NCI-H2029 treated with DMSO at 0.1 percent for 48 hours (cell line): ENCODE measurements around the gene SLC47A1.
"Not testable (repeated sequence)": the region's sequence is repeated elsewhere in the genome, so short reads cannot be mapped to it uniquely, and the experiment has no call there.

ENCODE experiments used
- DNase-seq: peaks from one replicate; lab custom pipeline; 2025; lab: John Stamatoyannopoulos, UW

The SLC47A1 gene, protein sequence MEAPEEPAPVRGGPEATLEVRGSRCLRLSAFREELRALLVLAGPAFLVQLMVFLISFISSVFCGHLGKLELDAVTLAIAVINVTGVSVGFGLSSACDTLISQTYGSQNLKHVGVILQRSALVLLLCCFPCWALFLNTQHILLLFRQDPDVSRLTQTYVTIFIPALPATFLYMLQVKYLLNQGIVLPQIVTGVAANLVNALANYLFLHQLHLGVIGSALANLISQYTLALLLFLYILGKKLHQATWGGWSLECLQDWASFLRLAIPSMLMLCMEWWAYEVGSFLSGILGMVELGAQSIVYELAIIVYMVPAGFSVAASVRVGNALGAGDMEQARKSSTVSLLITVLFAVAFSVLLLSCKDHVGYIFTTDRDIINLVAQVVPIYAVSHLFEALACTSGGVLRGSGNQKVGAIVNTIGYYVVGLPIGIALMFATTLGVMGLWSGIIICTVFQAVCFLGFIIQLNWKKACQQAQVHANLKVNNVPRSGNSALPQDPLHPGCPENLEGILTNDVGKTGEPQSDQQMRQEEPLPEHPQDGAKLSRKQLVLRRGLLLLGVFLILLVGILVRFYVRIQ

DNA sequence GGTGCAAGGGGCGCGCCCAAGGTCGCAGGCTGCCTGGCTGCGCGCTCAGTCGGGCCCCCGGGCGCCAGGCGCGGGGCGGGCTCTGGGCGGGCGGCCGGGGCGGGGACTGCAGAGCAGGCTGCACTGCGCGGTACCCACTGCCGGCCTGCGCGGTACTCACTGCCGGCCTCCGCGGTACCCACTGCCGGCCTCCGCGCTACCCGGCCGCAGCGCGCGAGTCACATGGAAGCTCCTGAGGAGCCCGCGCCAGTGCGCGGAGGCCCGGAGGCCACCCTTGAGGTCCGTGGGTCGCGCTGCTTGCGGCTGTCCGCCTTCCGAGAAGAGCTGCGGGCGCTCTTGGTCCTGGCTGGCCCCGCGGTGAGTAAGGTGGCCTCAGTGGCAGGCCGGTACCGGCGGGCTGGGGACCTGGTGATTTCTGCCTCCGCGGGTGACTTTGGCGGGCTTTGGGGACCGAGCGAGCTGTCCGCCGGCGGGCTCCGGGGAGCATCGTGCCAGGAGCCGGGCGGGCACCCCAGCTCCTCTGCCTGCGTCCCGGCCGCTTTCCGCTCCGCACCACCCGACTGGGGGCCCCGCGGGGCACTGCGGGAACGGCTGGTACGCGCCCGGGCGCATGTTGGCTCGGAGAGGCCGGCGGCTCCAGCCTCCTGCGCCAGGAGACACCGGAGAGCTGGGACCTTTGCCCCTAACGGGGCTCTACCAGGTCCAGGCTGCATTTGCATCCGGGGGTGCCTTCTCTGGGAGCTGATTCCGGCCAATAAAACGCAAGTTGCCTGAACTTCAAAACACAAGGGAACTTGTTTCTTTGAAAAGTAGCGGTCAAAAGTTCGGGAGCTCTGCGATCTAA lies at the start of gene SLC47A1:
SLC47A1 (plus strand) TSS at position 137 of the 844 bp plus-strand sequence; CDS start at position 223, 86 bp downstream.
- no peak for DNase-seq

DNA sequence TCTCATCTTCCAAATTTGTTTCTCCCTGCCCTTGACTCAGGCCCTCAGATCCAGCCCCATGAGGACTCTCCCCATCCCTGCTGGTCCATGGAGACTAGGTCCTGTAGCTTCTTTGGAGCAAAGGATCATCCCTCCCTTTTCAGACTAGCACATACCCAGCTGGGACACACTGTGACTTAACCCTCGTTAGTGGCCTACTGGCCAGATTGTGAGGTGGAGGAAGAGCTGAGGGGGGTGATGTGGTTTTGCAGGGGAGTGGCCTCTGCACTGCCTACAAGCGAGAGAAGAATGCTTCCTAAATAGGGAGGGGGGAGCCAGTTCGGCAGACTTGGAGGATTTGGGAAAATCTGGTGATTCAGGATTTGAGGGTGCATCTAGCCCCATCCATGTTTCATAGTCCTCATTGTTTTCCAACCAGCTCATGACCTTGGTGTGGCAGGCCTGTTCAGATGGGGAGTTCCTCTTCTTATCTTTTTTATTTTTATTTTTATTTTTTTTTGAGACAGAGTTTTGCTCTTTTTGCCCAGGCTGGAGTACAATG lies 47.8 kb upstream of the SLC47A1 start:
- DNase-seq: no peak

DNA sequence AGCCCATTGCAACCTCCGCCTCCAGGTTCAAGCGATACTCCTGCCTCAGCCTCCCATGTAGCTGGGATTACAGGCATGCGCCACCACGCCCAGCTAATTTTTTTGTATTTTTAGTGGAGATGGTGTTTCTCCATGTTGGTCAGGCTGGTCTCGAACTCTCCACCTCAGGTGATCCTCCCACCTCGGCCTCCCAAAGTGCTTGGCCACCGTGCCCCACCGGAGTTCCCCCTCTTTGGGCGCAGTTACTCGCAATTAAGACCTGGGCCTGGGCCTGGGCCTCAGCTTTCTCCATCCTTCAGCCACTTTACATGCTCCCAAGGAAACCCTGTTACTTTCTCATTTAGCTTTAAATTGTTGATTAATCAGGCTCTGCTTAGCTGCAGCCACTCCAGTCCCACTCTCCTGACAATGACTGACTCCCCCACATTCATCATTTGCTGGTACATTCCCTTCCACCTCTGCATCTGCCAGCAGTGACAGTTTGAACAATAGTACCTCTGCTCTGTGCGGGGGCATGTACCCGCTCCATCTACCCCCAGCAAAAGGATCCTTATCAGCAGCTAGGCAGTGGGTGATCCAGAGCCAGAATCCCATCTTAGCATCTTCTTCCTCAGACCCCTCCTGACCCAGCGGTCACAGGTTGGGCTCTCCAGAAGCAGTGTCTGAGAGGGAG lies 47.2 kb upstream of the SLC47A1 start:
- no peak for DNase-seq

DNA sequence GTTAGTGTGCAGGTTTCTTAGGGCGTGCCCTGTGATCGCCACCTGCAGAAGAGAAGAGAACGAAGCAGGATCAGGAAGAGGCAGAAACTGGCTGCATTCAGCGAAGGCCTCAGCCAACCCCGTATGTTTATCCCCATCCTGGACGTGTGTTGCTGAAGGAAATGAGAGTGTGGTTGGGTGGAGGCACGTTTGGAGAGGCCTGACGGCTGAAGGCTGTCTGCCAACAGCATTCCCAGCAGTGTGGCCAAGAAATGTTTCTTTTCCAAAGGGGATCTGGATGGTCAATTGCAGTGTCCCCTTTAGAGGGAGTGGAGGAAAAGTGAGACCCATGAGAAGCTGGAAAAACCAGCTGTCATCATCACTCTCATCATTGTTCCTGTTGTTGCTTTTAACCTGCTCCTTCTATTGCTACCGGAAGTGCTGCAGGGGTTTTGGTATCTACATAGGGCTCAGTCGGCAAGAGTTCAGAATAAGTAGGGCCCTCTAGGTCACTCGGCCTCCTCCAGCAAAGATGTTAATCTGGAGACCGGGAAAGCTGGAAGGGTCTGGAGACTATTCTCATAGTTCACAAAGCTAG lies 46.5 kb upstream of the SLC47A1 start:
- no peak for DNase-seq

DNA sequence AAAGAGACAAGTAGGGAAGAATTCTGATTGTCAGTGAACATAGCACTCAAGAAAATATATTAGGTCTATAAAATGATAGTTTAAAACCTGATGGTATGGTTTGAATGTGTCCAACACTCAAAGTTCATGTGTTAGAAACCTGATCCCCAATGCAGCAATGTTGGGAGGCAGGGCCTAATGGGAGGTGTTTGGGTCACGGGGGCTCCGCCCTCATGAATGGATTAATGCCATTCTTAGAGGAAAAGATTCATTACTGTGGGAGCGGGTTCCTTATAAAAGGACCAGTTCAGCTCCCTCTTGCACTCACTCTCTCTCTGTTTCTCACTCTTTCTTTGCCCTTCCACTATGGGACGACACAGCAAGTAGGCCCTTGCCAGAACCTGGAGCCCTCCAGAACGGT lies 41.5 kb upstream of the SLC47A1 start:
- DNase-seq: no peak

DNA sequence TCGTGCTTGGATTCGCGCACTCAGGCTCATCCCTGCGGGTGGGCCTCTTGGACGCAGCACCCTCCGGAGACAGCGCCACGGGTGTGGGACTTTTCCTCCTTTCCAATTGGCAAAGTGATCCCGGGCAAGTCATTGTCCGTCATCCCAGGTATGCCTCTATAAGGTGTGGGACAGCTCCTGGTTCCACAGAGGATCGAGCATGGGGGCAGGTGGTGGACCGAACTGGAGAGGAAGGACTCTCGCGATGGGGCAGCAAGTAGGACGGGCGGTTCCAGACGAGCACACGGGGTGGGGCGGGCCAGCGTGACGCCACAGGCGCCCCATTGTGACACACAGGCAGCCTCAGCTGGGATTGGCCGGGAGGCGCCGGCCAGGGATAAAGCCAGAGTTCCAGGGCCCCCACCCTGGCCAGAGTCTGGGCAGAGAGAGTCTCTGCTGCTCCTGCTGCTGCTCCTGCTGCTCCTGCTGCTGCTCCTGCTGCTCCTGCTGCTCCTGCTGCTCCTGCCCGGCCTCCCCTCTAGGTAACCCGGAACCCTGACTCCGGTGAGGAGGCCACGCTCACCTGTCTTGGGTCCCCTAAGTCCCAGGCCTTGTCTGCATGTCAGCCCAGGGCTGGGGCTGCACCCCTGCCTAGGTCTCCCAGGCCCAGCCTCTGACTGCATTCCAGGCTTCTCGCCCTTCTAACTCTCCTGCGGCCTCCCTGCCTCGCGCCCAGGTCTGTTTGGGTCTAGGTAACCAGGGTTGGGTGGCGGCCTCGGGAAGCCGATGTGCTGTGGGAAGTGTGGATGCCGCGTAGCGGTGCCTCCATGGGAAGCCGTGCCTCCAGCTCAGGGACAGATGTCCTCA lies 38.5 kb upstream of the SLC47A1 start:
- DNase-seq: no peak

DNA sequence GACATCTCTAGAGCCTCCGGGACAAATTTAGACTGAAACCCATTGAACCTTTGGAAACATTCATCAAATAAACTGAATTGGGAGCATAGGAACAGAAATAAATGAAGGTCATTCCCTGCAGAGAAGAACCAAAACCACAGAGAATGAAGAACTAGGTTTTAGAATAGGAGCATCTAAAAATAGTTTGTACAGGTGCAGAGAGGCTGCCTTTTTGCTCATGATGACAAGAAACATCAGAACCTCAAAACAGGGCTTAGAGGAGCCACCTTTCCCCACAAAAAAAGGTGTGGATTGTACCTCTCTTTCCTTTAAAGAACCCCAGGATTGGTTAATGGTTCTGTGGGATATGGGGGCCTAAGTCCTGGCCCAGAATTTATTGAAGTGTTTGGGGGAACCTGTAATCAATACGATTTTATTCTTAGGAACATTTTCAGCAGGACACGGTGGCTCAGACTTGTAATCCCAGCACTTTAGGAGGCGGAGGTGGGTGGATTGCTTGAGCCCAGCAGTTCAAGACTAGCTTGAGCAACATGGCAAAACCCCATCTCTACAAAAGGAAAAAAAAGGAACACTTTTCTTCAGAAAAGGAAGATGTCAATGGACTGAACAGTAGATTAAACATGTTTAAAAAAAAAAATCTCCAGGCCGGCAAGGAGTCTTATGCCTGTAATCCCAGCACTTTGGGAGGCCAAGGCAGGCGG lies 37.7 kb upstream of the SLC47A1 start:
- DNase-seq: no peak

DNA sequence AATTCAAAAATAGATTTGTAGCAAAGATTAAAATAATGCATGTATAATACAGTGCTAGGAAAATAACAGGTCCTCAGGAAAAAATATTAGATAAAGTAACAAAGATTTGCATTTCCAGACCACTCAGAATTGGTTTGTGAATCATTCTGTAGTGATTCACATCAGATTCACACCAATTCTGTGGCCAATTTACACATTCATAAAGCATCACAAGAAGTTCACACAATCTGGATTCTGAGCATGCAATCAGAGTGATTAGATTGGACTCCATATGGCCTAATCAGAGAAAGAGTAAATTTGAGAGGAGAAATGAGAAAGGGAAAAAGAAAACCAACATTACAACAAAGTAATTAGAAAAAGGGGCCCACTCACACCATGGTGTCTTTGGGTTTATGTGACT lies 36.0 kb upstream of the SLC47A1 start:
- DNase-seq: no peak

DNA sequence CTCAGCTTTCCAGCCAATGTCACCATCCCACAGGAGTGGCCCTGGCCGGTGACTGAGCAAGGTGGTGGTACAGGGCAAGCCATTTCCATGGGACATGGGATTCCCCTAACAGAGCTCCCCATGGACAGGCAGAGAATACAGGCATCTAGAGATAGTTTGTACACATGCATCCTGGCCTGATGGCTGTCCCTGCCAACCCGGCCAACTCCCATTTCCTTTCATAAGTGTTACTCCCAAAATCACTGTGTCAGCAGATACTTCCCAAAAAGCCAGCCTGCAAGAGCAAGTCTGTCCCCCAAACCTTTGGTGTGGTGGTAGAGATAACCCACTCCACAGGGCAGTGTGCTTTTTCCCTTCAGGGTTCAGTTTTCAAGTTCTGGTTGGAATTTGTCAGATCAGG lies 32.4 kb upstream of the SLC47A1 start:
- DNase-seq: no peak

DNA sequence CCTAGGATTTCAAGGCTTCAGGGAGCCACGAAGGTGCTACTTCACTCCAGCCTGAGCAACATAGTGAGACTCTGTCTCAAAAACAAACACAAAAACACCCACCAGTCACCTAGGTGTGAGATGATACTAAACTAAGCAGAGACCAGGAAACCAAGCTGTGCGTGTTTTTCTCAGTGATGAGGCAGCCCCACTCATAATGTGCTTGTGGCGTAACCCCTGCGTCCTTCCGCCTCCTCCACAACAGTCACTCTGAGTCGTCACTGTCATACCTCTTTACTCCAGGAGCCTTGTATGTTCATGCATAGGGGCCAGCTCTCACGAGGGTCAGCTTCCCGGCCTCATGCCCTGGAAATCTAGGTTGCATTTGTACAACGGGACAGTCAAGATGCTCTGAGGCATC lies 31.1 kb upstream of the SLC47A1 start:
- DNase-seq: no peak

DNA sequence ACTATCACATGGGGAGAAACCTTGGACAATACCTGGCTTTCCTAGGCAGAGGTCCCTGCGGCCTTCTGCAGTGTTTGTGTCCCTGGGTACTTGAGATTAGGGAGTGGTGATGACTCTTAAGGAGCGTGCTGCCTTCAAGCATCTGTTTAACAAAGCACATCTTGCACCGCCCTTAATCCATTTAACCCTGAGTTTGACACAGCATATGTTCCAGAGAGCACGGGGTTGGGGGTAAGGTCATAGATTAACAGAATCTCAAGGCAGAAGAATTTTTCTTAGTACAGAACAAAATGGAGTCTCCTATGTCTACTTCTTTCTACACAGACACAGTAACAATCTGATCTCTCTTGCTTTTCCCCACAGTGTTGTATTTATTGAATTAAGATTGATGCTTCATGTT lies 28.1 kb upstream of the SLC47A1 start:
- DNase-seq: not testable (repeated sequence)

DNA sequence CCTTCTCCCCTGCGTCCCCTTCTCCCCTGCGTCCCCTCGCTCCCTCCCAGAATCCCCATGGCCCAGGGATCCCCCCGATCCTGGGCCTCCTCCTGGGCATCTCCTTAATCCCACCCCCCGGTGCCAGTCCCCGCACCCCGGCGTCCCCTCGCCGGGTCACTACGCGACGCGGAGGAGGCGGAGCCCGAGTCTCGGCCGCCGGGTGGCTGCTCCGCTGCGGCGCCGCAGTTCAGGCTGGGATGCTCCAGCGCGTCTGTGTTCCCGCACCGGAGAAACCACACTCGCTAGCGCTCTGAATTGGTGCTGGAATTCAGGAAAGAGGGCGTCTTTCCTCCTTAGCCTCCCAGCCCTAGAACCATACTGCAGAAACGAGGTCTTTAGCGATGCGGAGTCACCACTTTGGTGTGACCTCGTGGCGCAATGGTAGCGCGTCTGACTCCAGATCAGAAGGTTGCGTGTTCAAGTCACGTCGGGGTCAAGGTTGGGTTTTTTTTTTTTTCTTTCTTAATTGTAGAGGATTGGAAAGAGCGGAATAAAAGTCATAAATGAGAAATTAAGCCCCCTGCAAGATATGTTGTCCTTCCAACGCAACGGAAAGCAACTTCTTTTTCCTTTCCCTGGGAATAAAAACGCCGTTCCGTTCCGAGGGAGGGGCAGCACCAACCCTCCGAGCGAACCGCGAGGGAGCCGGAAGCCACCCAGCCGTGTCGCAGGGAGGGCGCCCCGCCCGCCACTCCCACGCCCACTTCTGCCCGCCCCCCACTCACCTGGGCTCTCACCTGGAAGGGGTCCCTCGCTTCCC lies 25.7 kb upstream of the SLC47A1 start:
- peak; percentile 19 for DNase-seq

DNA sequence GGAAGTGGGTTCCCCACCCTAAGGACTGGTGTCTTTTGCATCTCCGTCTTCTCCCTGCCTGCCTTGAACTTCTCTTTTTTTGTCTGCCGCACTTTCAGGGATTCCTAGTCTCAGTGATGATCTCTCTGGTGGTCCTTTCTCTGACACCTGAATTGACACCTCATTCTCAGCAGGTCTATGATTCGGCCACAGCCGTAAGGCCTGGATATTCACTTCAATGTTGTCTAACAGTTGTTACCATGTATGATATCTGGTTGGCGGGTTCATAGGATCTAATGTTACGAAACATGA lies 25.1 kb upstream of the SLC47A1 start:
- no peak for DNase-seq

DNA sequence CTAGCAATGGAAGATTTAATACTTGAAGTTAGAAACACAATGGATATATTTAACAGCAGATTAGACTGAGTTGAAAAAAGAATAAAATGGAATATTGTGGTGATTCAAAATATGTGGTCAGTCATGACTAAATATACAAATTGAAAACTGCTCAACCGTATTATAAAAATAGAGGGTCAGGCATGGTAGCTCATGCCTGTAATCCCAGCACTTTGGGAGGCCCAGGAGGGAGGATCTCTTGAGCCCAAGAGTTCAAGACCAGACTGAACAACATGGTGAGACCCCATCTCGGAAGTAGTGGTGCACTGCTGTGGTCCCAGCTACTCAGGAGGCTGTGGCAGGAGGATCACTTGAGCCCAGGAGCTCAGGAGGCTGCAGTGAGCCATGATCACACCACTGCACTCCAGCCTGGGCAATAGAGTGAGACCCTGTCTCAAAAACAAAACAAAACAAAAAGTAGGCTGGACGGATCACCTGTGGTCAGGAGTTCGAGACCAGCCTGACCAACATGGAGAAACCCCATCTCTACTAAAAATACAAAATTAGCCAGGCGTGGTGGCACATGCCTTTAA lies 24.3 kb upstream of the SLC47A1 start:
- DNase-seq: not testable (repeated sequence)

DNA sequence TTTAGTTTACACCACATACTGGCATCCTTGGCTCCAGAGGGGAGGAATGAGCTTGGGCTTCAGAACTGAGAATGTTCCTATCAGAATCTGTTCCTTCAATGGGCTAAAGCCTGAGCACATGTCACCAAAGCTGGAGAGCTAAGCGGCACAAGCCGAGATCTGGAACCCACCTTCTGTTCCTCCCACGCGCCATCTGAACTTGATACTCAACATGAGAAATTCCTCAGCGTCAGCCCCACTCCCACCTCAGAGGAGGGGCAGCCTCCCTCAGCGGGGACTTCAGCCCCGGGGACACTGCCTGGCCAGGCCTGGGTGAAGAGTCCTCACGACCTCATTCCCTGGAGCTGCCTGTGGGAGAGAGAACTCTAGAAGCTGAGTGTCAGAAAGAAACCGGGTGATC lies 22.8 kb upstream of the SLC47A1 start:
- no peak for DNase-seq

DNA sequence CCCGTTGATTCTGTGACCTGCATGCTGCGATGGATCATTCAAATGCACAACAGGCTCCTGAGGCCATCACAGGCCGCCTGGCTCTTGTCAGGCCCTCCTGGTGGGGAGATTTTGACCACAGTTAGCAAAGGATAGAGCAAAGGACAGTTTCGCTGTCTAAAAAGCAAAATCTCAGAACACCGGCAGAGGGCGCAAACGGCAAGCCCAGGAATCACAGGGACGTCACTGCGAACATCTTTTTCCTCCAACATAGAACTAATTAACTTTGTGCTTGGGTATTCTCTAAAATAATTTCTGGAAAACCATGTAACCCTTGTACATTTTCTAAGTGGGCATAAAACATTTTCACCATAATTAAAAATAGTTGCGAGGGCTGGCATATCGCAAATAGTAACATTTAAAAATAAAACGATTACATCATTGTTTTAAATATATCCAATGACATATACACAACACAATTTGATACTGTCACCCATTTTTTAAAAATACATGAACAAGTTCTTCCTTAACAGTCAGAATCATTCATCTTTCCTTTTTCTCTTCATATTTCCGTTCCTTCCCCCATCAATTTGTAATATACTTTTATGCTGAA lies 19.7 kb upstream of the SLC47A1 start:
- peak; percentile 8 for DNase-seq

DNA sequence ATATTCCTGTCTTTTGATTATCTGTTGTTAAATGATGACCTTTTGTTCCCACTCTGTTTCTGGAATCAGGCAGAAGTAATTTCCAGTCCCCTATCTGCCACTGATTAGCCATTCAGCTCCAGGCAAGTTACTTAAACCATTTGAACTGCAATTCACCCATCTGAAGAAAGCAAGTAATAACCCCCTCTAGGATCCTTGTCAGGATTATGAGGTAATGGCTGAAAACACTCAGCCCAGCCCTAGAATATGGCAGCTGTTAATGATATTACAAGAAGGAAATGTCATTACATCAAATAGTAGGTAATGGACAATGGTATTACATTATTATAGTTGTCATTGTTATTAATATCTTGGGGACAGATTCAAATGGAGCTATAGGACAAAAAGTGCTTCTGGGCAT lies 16.0 kb upstream of the SLC47A1 start:
- DNase-seq: no peak

DNA sequence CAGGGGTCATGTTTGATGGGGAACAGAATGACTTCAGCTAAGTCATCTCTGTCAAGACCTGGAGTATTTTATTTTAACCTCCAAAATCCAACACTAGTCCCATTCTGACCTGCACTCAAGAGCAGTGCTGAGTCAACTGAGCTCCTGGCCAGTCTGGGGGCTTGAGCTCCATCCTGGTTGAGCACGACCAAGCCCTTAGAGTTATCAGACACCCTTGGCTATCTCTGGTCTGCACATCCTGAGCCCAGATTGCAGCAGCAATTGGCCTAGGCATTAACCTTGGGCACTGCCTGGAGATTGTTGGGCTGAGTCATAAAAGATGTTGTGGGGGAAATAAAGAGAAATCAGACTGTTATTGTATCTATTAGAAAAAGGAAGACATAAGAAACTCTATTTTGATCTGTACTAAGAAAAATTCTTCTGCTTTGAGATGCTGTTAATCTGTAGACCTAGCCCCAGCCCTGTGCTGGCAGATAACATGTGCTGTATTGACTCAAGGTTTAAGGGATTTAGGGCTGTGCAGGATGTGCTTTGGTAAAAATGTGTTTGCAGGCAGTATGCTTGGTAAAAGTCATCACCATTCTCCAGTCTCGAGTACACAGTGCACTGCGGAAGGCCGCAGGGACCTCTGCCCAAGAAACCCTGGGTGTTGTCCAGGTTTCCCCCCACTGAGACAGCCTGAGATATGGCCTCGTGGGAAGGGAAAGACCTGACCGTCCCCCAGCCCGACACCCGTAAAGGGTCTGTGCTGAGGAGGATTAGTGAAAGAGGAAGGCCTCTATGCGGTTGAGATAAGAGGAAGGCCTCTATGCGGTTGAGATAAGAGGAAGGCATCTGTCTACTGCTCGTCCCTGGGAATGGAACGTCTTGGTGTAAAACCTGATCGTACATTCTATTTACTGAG lies 14.0 kb upstream of the SLC47A1 start:
- DNase-seq: not testable (repeated sequence)
